Activated CD4-positive, CD25-positive, alpha-beta regulatory T cell treated with anti-CD3 and anti-CD28 coated beads, Interleukin-2, amount 50 U/mL, for 16 hours (primary cell): ENCODE measurements around the gene IFT20.
"Not testable (repeated sequence)": the region's sequence is repeated elsewhere in the genome, so short reads cannot be mapped to it uniquely, and the experiment has no call there.

Experiments
- DNase-seq: peaks from one replicate; pipeline ENCODE4 v3.0.0-alpha.2; 2020; ENCODE audit warnings: low read depth, low spot score

The IFT20 gene

DNA sequence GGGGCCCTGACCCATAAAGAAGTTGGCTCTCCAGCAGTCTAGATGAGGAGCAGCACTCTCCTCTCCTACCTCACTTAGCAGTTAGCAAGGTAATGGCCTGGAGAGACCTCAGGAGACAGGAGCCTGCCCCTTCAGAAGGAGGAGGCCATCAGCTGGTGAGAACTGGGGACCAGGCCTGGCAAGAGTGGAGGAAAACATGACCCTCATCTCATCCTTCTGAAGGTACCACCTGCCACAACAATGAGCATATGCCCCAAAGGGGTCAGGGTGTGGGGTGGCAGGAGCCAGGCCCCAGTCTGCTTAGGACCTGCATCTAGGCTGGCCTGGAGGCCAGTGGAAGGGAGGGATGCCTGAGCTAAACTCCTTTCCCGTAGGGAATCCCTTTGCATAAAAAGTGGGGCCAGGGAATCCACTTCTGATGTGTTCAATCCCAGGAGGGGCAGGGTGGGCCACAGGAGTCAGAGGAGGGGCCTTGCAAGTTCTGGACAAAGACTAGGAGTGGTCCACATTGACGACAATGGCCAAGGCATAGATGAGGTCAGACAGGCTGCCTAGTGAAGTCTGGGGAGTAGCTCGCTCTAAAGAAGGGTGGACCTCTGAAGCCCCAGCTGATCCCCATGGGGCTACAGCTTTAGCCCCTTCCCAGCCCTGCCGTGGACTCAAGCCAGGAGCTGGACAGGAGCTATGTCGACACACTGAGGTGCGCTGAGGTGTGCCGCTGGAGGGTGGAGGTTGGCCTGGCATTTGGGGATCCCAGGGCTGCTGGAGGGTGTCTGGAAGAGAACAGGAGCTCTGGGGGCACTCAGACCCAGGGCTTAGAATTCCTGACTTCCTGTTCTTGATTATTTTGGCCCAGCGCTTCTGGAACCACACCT lies 28.7 kb upstream of the IFT20 start:
- no peak for DNase-seq

DNA sequence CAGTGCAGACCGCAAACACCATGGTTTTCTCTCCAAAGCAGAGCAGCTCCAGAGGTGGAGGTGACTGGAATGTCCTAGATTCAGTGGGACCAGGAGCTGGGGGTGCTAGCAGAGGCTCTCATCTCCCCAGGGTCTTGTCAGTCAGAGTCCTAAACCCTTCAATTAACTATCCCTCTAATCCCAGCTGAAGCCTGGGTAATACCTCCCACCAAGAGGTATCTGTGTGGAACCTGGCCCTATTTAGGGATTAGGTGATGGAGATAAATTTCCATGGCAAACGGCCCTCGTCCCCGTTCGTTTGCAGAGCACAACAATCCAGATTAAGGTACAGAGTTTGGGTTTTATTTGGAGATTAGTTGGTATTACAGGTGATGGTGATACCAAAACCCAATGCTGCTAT lies 27.9 kb upstream of the IFT20 start:
- DNase-seq = no peak

DNA sequence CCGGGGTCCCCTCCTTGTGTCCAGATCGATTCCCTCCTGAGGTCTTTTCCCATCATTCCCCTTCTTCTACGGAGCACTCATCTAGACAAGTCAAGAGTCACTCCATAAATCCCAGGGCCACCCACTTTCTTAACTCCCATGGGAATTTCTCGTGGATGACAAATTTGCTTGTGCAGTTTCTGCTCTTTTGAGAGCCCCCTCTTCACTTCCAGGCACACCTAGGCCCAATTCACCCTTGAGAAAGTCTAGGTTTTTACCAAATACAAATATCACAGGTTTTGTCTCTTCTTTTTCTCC lies 22.6 kb upstream of the IFT20 start:
- no peak for DNase-seq

DNA sequence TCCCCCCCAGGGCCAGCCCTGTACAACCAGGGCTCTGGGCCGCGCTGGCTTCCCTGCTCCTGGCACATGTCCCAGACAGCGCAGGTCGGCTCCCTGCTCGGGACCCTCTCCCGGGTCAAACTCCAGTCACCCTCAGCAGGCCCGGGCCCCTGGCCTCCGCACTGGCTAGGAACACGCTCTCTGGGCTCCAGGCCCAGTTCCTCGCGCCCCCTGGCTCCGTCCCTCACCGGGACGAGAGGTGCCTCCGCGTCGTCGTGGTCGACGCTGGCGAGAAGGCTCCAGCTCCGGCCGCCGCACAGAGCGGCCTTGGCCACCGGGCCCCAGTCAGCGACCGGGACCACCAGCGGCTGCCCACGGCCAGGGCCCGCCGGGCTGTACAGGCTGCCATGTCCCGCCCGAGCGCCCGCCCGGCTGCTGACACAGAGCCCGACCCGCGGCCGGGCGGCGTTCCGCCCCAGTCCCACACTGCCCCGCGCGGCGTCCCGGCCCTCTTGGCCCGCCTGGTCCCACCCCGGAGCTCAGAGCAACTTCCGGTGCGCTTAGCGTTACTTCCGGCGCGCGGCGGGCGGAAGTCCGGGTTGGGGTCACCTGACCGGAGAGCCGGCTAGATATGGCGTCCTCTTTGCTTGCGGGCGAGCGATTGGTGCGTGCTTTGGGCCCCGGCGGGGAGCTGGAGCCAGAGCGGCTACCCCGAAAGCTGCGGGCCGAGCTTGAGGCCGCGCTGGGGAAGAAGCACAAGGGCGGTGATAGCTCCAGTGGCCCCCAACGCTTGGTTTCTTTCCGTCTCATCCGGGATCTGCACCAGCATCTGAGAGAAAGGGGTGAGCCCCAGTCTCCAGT lies 22.0 kb upstream of the IFT20 start, which contains the start of gene POLDIP2:
TSS of gene POLDIP2 (minus strand) at position 467 of the 840 bp plus-strand sequence. CDS start at position 388, 79 bp downstream.
- peak; percentile 95 for DNase-seq

DNA sequence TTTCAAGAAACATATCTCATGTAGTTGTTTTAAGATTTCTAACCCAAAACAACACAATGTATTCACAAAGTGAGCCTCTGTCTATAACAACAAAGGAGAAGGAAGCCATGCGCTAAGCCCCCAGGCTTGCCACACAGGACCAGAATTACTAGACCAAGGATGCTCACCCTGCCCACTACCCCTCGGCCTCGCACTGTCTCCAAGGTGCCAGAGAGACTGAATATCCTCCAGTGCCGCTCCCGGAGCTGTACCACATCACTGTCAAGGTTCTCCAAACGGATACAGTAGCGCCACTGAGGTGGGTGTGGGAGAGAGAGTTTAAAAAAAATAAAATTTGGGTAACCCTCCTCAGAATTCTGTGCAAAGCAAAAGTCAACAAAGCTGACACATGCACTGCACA lies 15.0 kb upstream of the IFT20 start:
- no peak for DNase-seq

DNA sequence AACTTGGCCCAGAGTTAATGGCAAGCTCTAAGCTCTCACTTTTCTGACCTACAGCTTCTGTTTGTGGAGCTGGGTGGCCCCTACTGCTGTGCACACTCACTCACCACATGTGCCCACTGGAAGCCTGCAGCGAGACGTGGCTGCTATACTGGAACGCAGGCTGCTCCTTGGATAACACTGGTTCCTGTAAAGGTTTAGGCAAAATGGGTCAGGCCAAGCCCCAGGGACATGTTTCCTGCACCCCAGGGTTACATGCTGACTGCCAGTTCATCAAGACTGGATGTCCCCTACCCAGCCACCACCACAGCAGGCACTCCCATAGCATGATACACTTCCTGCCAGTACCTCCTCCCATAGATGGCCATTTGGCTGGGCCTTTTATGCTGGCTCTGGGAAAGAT lies 13.7 kb upstream of the IFT20 start:
- DNase-seq = no peak

DNA sequence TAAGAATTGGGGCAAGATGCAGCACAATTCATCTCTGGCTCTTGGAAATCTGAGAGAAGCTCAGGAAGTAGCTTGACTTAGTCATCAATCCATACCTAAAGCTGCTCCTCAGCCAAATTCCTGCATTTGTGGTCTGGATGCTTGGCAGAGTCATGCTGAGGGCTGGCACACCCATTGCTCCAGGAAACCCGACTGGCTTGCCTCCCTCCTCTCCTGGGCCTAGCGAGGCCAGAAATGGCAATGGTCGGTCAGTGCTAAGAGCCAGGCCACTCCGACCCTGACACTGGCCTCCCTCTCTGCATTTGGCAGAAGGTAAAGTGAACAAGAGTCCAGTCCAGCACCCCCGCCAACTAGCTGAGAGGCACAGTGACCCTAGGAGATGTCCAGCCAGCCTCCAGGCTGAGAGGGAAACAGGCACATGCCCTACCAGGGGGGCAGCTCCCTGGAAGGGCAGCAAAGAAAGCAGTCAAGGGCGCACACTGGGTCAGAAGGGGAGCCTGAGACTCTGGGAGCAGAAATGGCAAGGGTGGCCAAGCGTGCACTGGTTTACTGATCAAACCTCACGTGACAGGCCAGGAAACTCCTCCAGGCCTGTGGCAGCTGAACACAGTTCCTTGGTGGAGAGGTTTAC lies 12.1 kb upstream of the IFT20 start:
- no peak for DNase-seq

DNA sequence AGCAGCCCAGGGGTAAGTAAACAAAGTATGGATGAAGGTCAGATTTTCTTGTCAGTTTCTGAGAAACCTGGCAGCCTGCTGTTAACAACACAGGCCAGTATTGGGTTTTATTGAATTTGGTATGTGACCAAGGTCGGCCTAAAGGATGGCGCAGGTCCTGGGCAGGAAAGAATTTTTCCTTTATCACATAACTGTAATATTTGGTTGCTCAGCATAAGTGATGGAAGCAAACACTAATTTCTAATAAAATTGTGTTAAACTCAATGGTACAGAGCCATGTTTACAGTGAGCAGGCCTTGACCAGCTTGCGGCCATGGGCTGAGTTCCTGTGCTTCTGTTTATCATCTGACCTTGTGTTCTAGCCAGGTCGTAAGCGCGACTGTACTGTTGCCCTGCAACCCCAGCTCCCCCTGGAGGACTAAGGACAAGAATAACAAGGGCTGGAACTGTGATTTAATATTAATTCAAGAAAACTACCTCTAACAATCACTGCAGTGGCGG lies 11.5 kb upstream of the IFT20 start:
- DNase-seq = no peak

DNA sequence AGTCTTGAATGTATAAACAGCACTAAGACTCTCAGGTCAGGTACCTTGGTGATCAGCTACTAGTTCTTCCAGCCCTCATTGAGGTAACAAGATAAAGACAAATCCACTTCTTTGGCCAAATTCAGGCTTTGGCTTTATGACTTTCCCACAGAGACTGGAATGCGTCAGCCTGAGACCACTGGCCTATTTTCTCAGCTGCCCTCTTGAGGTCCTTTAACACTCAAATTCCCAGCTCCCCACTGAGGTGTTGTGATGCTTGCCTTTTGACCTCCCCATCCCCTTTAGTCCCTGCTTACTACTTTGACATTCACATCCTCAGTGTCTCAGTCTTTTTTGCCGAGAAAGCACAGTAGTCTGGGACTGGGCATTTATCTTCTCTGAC lies 10.9 kb upstream of the IFT20 start:
- DNase-seq = no peak

DNA sequence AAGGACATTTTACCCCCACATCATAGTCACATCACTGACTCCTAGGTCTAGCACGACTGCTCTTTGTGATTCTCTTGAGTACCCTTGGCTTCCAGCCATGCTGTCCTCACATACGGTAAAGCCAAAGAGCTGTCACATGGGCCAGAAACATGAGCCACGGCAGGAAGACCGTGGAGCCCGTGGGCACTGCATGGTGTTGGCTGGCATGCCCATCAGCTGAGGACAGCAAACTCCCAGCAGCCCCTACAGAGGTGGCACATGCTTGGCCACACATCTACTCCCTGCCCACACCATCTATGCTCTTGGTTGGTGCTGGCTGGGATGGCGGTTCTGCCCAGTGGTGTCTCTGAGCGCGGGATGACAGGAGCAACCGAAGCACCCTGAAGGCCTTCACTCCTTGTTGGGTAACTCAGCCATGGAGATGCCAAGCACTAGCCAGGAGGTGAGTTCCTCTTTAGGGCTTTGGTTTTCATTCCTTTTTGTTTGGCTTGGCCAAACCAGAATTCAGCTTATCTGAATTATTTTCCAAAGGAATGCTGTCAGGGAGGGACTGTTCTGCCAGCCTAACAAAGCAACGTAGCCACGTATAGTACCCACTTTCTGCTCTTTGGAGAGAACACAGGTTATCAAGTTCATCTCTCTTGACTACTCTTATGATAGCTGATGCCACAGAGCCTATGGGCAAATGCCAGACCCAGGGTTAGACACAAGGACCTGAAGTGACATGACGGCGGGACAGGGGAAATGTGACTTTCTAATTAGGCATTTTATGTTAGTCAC lies 10.3 kb upstream of the IFT20 start:
- no peak for DNase-seq

DNA sequence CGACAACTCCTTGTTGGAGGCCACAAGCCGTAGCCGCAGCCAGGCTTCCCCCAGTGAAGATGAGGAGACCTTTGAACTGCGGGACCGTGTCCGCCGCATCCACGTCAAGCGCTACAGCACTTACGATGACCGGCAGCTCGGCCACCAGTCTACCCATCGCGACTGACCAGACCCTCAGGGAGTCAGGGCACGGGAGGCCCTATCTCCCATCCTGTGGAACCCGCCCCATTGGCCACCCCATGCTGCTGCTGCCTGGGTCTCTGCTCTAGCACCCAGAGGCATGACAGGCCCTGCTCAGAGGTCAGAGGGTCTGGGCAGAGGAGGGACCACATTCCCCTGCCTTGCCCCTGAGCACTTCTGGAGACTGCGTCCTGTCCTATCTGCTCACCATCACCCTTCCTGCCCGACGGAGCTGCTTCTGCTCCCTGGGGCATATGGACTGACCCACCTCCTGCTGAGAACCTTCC lies 9.2 kb upstream of the IFT20 start:
- no peak for DNase-seq

DNA sequence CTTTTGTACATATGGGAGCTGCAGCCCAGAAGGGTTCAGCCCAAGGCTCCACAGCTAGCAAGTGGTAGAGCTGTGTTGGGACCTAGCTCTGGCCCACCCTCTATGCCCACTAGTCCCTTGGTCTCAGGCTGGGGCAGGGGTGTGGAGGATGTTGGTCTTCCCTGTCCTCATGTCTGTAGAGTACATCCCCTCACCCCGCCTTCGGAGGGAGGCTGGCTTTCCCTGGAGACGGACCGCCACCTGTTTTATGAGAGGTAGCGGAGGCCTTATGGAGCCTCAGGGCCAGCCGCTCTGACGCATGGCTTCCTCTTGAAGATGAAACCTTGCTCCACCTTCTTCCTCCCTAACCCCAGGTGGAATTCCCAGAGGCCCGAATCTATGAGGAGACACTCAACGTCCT lies 8.7 kb upstream of the IFT20 start:
- DNase-seq = no peak

DNA sequence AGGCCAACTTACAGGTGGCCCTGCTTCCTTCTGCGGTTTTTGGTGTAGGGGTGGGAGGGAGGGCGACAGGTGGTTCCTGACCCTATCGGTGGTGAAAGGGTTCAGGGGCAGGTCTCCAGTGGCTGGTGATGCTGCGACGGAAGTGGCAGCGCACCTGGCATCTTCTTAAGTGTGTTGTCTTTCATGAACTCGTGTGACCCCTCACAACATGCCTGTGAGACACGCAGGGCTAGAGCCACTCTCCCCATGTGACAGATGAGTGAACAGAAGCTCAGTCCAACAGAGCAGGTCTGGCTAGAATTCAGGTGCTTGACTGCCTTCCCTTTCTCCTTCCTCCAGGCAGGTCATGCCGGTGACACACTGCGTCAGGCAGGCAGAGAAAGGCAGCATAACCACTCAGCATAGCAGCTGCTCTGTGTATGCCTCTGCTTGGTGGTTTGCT lies 8.2 kb upstream of the IFT20 start:
- no peak for DNase-seq

DNA sequence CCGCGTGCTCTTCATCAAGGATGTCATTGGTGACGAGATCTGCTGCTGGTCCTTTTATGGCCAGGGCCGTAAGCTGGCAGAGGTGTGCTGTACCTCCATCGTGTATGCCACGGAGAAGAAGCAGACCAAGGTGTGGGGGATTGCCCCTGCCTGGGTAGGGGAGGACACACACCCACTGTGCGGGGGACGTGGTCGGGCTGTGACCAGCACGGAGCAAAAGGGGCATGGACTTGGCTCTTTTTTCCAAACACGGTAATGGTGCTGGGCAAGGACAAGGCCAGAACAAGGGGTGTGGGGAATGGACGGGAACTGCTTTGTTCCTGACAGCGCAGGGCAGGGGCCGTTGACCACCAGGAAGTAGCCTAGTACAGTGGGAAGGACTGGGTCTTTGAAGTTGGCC lies 7.0 kb upstream of the IFT20 start:
- no peak for DNase-seq

DNA sequence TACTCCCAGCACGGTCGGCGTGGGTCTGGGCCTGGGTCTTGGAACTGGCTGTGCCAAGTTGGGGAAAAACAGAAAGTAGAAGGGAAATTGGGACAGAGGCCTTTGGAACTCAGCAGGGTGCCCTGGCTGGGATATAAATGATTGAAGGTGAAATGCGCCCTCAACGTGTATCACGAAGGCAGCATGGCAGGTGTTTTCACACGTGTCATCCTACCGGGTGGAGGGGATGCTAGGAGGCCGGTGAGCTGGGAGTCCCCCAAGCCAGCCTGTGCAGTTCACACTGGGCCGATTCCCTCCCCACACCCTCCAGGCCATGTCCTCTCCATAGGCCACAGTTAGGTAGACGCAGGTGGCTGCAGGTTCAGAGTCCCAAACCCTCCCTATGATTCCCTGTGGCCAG lies 6.2 kb upstream of the IFT20 start:
- no peak for DNase-seq

DNA sequence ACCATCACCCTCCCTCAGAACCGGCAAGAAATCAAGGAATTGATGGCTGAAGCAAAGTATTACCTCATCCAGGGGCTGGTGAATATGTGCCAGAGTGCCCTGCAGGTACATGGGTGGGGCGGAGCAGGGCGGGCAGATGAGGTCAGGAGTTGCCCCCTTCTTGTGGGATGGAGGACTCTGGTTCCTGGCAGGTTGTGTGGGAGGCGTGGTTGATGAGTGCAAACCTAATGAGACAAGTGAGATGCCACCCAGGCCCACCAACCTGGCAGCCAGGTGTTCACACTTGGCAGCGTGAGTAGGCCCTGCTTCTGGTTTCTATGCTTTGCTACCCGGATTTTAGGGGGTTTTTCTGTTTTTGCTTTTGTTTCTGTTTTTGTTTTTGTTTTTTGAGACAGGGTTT lies 5.1 kb upstream of the IFT20 start:
- no peak for DNase-seq

DNA sequence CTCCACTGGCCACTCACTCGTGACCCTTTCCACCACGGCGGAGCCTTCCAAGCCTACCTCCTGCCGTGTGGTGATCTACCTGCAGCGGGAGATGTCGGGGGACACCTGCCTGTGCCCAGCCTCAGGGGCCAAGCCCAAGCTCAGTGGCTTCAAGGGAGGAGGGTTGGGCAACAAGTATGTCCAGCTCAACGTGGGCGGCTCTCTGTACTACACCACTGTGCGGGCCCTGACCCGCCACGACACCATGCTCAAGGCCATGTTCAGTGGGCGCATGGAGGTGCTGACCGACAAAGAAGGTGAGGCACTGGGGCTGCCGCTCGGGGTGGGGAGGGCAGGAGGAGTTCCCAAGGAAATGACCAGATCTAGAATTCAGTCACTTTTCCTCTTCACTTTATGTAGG lies 4.2 kb upstream of the IFT20 start:
- no peak for DNase-seq

DNA sequence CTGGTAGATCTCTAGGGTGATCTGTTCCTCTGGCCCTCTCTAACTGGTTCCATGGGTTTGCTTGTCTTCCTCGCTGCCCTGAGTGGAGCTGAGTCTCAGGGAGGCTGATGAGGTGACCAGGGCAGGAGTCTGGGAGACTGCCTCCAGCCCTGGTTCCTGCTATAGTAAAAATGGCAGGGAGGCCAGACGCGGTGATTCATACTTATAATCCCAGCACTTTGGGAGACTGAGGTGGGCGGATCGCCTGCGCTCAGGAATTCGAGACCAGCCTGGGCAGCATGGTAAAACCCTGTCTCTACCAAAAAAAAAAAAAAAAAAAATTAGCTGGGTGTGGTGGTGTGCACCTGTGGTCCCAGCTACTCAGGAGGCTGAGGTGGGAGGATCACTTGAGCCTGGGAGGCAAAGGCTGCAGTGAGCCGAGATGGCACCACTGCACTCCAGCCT lies 3.5 kb upstream of the IFT20 start:
- DNase-seq = not testable (repeated sequence)

DNA sequence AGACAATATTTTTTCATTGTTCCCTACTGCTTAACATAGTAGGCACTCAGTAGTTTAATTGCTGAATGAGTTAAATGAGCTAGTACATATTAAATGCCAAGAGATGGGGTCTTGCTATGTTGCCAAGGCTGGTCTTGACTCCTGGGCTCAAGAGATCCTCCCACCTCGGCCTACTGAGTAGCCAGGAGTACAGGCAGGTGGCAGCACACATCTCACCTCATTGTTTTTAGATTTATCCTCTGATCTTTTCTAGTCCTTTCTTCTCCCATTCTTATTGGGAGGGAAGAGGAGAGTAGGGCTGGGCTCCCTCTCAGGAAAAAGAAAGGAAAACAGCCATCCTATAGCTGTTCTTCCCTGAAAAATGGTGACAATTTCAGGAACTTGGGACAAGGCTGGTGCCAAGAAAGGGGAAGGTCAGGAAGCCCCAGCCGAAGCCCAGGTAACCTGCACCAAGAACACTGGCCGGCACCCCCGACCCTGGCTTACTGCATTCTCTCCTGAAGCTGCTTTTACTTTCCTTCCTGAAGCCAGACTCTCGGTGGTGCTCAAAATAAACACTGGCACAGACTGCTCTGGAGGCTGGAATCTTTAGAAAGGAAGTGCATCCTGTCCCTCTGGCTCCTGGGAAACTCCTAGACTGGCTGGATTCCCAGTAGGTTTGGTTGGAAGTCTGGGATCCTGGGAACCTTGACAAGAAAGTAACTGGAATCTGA lies 2.9 kb upstream of the IFT20 start:
- no peak for DNase-seq

DNA sequence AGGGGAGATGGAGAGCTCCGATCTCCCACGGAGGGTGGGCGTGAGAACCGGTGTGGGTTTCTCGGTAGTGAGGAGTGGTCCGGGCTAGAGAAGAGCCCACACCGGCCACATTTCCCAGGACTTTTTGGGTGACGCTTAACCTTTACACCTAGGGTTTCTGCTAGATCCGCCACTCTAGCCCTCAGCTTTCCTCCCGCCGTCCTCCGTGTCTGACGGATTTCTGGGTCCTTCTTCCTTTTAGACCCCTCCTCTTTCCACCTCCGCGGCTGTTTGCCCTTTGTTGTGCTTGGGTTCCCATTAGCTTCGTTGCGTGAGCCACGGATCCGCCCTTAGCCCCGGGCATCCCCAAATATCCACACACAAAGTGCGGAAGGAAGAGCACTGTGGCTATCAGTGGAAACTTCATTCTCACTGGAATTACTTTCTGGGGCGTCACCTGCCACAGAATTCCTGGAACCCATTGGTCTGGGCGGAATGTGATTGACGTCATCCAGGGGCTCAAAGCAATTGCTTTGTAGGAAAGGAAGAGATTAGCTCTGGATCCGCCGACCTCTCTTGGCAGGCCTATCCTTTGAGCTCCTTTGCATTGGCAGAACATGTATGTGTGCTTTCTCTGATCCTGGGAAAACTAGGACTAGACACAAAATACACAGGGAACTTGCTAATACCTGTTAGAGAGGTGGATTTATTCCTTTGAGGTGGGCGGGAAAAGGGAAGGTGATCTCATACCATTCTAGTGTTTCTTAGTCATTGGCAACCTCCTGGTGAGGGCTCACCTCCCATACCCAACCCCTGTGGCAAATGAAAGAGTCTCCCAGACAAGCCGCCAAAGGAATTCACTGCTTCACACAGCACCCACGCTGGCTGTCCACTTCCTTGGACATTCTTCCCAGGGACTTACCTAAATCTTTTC lies 943 bp upstream of the IFT20 start:
- no peak for DNase-seq
